Measurements from ENCODE around the gene DLG2.

DLG2 gene

GRCh38 chr11:83523676-83524075, 2103.5 kb downstream of the DLG2 start:
- no peak for DNase-seq

DNA sequence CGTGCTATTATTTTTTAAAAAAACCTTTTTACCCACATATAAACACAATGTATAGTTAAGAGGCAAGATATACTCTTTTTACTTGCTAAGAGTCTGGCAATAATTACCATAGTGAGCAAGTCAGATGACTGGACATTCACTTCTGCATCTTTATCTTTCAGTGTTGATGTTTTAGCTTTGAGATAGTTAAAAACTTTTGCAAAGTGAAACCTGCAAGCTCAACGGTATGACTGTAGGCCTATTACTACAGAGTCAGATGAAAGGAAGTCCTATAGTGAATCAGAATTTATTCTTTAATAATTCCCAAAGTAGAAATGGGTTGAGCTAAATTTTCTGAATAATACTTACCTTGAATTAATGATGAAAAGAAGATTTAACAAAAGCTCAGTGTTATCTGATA, 2104.2 kb downstream of the DLG2 start:
- no peak for DNase-seq

- no peak for DNase-seq
Observed at GRCh38 chr11:83521647-83522596, 2105.2 kb downstream of the DLG2 start.

- DNase-seq: no peak
Observed at GRCh38 chr11:83520849-83521248, 2106.3 kb downstream of the DLG2 start.

DNA sequence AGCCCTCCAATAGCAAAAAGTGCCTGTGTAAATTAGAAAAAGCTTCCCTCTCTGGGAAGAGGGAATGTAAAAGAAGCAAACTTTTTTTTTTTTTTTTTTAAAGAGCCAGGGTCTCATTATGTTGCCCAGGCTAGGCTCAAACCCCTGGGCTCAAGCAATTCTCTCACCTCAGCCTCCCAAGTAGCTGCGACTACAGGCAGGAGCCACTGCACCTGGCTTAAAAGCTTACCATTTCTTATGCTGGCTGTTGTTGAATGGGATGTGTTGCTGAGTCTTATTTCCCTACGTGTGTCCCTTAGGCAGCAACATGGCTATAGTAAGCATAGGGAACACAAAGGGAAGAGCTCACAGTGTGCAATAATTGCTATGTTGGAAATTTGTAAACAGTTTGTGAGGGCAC, 2115.5 kb downstream of the DLG2 start:
- no peak for DNase-seq

GRCh38 chr11:83510530-83511460, 2116.3 kb downstream of the DLG2 start:
- DNase-seq: no peak

GRCh38 chr11:83508804-83509203, 2118.3 kb downstream of the DLG2 start:
- no peak for DNase-seq

- no peak for DNase-seq
Observed at GRCh38 chr11:83502041-83502440, 2125.1 kb downstream of the DLG2 start.

GRCh38 chr11:83493917-83494316, 2133.2 kb downstream of the DLG2 start:
- no peak for DNase-seq

- DNase-seq: no peak
Observed at GRCh38 chr11:83493034-83493433, 2134.1 kb downstream of the DLG2 start.

DNA sequence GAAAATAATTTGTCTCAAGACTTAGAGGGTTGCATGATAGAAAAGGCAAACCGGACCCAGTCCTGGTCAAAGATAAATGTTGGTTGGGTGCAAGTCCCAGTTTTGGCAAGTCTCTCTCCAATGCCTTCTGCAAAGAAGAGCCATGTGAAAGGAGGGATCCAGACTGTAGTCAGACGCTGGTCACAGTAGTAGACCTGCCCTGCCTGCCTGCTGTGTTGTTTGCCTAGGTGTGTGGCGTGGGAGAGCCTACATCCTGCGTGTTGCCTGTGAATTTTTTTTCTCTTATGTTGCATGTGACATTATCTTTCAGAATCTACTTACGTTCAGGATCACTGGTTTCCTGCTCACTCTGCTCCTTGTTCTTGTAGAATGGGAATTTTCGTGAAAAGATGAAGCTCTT, 2143.3 kb downstream of the DLG2 start:
- DNase-seq: no peak

- DNase-seq: no peak
Observed at GRCh38 chr11:83480811-83481210, 2146.3 kb downstream of the DLG2 start.

GRCh38 chr11:83480251-83480650, 2146.9 kb downstream of the DLG2 start:
- no peak for DNase-seq

GRCh38 chr11:83477772-83478171, 2149.4 kb downstream of the DLG2 start:
- no peak for DNase-seq

GRCh38 chr11:83475760-83476159, 2151.4 kb downstream of the DLG2 start:
- DNase-seq: no peak

DNA sequence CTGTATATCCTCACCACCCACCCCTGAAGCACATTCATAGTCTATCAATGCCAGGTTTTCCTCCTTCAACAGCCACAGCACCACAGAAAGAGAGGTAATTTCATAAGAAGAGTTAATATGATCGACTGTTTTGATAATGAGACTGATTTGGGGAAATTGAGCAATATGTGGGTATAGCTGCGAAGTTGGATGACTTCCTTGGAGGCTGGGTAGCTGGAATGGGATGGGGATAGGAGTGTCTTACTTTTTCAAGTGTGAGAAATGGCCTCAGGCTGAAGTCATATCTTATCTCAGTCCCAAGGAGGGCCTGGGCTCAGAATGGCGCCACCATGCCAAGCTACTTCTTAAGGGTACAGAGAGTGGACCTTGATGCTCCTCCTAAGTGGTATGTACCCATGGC, 2153.4 kb downstream of the DLG2 start:
- no peak for DNase-seq

GRCh38 chr11:83472806-83473205, 2154.3 kb downstream of the DLG2 start:
- no peak for DNase-seq

DNA sequence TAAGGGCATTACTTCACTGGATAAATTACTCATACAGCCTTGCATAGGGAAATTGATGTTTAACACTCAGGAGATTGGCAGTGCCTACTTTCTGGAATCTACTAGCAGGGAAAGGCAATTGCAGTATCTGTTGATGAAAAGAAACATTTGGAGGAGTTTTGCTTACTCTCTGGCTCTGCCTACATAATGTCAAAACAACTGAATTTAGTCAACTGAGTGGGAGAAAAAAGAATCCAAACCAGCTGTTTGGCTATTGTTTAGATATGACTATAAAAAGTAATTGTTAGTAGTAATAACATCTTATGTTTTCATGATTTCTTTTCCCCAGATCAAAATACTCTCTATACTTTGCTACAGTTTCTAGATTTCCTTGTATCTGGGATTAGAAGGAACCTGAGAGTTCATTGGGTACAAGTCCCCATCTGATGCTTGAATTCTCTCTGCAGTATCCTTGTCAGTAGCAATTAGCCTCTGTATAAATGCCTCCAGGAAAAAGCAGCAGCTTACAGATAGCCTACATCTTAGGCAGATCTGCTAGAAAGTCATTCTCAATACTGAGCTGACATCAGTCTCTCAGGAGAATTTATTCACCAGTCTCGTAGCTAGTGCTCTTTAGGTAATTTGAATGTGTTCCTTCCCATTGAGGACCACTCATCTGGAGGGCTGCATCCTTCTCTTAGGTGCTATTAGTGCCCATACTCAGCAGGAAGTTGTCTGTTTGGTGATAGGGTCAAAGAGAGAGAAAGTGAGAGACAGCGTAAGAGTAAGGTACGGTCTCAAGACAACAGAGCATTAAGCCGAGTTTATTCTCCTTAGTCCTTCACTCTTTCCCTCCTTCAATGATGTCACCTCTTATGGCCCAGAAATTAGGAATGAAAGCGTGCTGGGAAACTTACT, 2155.1 kb downstream of the DLG2 start:
- DNase-seq: no peak

DNA sequence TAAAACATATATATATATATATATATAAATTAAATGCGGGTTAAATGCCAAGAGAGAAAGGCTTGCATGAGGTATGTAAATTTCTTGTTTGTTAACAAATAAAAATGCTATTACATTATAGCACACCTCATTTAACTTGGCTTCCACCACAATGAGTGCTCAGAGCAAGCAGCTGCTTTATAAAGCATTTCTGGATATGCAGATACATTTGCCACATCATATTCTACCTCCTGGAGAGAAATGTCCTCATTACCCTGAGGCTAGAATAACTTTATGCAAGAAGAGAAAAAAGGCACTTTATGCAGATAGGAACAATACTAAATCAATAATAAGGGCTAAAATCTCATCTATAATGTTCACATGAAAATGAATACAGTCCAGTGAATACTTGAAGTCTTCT, 2159.3 kb downstream of the DLG2 start:
- DNase-seq: no peak

GRCh38 chr11:83464160-83464944, 2162.8 kb downstream of the DLG2 start:
- DNase-seq: no peak

DNA sequence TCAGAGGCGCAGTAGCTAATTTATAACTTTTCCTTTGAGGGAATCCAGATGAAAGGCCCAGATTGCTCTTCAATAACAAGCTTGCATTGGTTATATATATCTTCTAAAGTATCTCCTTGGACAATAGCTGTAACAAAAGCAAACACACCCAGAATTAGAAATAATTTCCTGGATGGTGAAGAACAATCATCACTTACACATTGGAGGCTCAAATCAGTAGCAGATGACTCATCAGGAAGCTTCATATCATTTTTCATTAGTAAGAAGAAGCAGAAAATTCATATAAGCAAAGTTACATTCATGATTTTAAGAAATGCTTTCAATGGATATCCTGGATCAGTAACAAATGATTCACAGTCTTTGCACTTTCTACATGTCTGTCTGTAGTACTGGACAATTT, 2167.3 kb downstream of the DLG2 start:
- no peak for DNase-seq

DNA sequence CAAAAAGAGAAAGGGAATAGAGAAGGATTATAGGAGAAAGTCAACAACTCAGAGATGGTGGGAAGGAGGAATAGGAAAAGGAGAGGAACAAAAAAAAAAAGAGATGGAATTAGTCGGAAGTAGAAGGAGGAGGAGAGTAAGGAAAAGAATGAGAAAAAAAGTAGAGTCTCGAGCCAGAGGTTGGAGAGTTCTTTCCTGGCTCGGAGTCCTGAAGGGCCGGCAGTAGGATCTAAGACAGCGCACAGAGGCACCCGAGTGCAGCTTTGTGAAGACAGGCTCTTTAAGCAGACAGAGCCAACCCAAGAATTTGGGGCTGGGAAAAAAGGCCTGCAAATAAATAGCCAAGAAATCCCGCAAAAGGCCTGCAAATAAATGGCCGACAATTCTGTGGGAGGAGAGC, 2170.6 kb downstream of the DLG2 start:
- DNase-seq: no peak
